ENCODE results near the gene NIPA2.

Gene NIPA2

GRCh38 chr15:22839046-22839695 is 705 bp downstream of the NIPA2 start:
- DNase-seq (ENCODE audit: low spot score) = no peak

- no peak for DNase-seq (ENCODE audit: low spot score)
Measured at GRCh38 chr15:22844421-22845288, 6.2 kb downstream of the NIPA2 start.

- DNase-seq (ENCODE audit: low spot score) = no peak
Measured at GRCh38 chr15:22845289-22845900, 6.9 kb downstream of the NIPA2 start.

GRCh38 chr15:22846073-22846472 is 7.6 kb downstream of the NIPA2 start:
- DNase-seq (ENCODE audit: low spot score) = no peak

- DNase-seq (ENCODE audit: low spot score) = no peak
Measured at GRCh38 chr15:22850055-22850454, 11.6 kb downstream of the NIPA2 start.

- no peak for DNase-seq (ENCODE audit: low spot score)
Measured at GRCh38 chr15:22851513-22851912, 13.0 kb downstream of the NIPA2 start.

- no peak for DNase-seq (ENCODE audit: low spot score)
Measured at GRCh38 chr15:22855791-22856190, 17.3 kb downstream of the NIPA2 start.

- DNase-seq (ENCODE audit: low spot score) = no peak
Measured at GRCh38 chr15:22856659-22857058, 18.2 kb downstream of the NIPA2 start.

- DNase-seq (ENCODE audit: low spot score) = no peak
Measured at GRCh38 chr15:22861161-22861560, 22.7 kb downstream of the NIPA2 start.

- DNase-seq (ENCODE audit: low spot score) = no peak
Measured at GRCh38 chr15:22863356-22863755, 24.9 kb downstream of the NIPA2 start.

- no peak for DNase-seq (ENCODE audit: low spot score)
Measured at GRCh38 chr15:22866079-22866478, 27.6 kb downstream of the NIPA2 start.

GRCh38 chr15:22867886-22868285 is 29.4 kb downstream of the NIPA2 start:
- no peak for DNase-seq (ENCODE audit: low spot score)

GRCh38 chr15:22868495-22868894 is 30.0 kb downstream of the NIPA2 start:
- DNase-seq (ENCODE audit: low spot score) = no peak

- no peak for DNase-seq (ENCODE audit: low spot score)
Measured at GRCh38 chr15:22868928-22869327, 30.5 kb downstream of the NIPA2 start.

- no peak for DNase-seq (ENCODE audit: low spot score)
Measured at GRCh38 chr15:22869856-22870255, 31.4 kb downstream of the NIPA2 start.

GRCh38 chr15:22870865-22871264 is 32.4 kb downstream of the NIPA2 start:
- DNase-seq (ENCODE audit: low spot score) = no peak

GRCh38 chr15:22871481-22872086 is 33.1 kb downstream of the NIPA2 start:
- no peak for DNase-seq (ENCODE audit: low spot score)

GRCh38 chr15:22872936-22873701 is 34.7 kb downstream of the NIPA2 start:
- no peak for DNase-seq (ENCODE audit: low spot score)

- DNase-seq (ENCODE audit: low spot score) = no peak
Measured at GRCh38 chr15:22873841-22874240, 35.4 kb downstream of the NIPA2 start.

GRCh38 chr15:22874256-22874655 is 35.8 kb downstream of the NIPA2 start:
- no peak for DNase-seq (ENCODE audit: low spot score)

- no peak for DNase-seq (ENCODE audit: low spot score)
Measured at GRCh38 chr15:22874966-22875365, 36.5 kb downstream of the NIPA2 start.

GRCh38 chr15:22877117-22877516 is 38.7 kb downstream of the NIPA2 start:
- DNase-seq (ENCODE audit: low spot score) = no peak

Data from AG20443 (cell line).